HEK293 (cell line): Measurements from ENCODE around the gene USP36.

Experiments used
- CTCF ChIA-PET: fragments of 350-600 bp; formaldehyde crosslinking; extraction: SDS; loops from one replicate; lab custom pipeline; 2021; ENCODE audit warnings: antibody characterized with exemption; lab: Yijun Ruan, JAX
- POLR2A ChIA-PET: fragments of 300-600 bp; formaldehyde crosslinking; extraction: SDS; loops from one replicate; lab custom pipeline; 2020; ENCODE audit warnings: antibody characterized with exemption, inconsistent platforms; lab: Yijun Ruan, JAX
- H3K27ac ChIP-seq: fragments of 200-500 bp; sonication (Bioruptor generic); 2 replicates; pipeline ENCODE4 v1.5.1; 2014; ENCODE audit warnings: low read depth, low read length, control low read depth, inconsistent platforms; ENCODE audit errors: extremely low read depth
- H3K36me3 ChIP-seq, 2 experiments: fragments of 200-500 bp in 1 of 2; sonication (Bioruptor generic) in 1 of 2; 1 replicate in 1 of 2; 2 replicates in 1 of 2; pipeline ENCODE4 v1.5.1; 2014 to 2017; ENCODE audit warnings: inconsistent platforms in 2 of 2, low read length in 2 of 2; ENCODE audit not compliant: control insufficient read depth in 2 of 2, insufficient read depth in 1 of 2
- H3K4me1 ChIP-seq: fragments of 200-500 bp; sonication (Bioruptor generic); 2 replicates; pipeline ENCODE4 v1.5.1; 2014; ENCODE audit warnings: mild to moderate bottlenecking, low read length, inconsistent platforms; ENCODE audit not compliant: control insufficient read depth, insufficient read depth
- H3K4me3 ChIP-seq: 2 replicates; pipeline ENCODE4 v1.5.1; 2011; ENCODE audit warnings: low read depth, mild to moderate bottlenecking, control low read depth, low read length, moderate library complexity
- H3K9me3 ChIP-seq: fragments of 200-500 bp; sonication (Bioruptor generic); 2 replicates; pipeline ENCODE4 v1.5.1; 2014; ENCODE audit warnings: low read depth, low read length, inconsistent platforms; ENCODE audit not compliant: control insufficient read depth, insufficient read depth
- GLIS1 ChIP-seq: fragments of 450-650 bp; formaldehyde crosslinking; IDR thresholded peaks from 2 replicates; pipeline ENCODE4 v1.5.1; 2016; ENCODE audit warnings: missing biosample characterization, missing genetic modification characterization
- IKZF3 ChIP-seq: fragments of 450-650 bp; IDR thresholded peaks from 2 replicates; pipeline ENCODE4 v1.5.0; 2018; ENCODE audit warnings: missing biosample characterization, mild to moderate bottlenecking, missing genetic modification characterization, moderate library complexity
- KLF10 ChIP-seq: fragments of 450-650 bp; IDR thresholded peaks from 2 replicates; pipeline ENCODE4 v1.5.1; 2018; ENCODE audit warnings: missing biosample characterization, mild to moderate bottlenecking, missing genetic modification characterization
- KLF7 ChIP-seq: fragments of 450-650 bp; formaldehyde crosslinking; IDR thresholded peaks from 2 replicates; pipeline ENCODE4 v1.5.1; 2016; ENCODE audit warnings: missing biosample characterization, missing genetic modification characterization, borderline replicate concordance
- MEIS1 ChIP-seq: sonication (generic); formaldehyde crosslinking; IDR thresholded peaks from 2 replicates; pipeline ENCODE4 v1.8.1; 2022; ENCODE audit warnings: missing genetic modification reagents, mild to moderate bottlenecking, borderline replicate concordance
- ZBTB6 ChIP-seq: fragments of 450-650 bp; formaldehyde crosslinking; IDR thresholded peaks from 2 replicates; pipeline ENCODE4 v1.5.1; 2017; ENCODE audit warnings: missing biosample characterization, missing genetic modification characterization
- ZBTB8A ChIP-seq: fragments of 450-650 bp; formaldehyde crosslinking; IDR thresholded peaks from 2 replicates; pipeline ENCODE4 v1.5.1; 2016; ENCODE audit warnings: missing biosample characterization, missing genetic modification characterization
- ZEB2 ChIP-seq: fragments of 450-650 bp; formaldehyde crosslinking; IDR thresholded peaks from 2 replicates; pipeline ENCODE4 v1.5.1; 2016; ENCODE audit warnings: missing biosample characterization, missing genetic modification characterization
- ZFP41 ChIP-seq: fragments of 450-650 bp; formaldehyde crosslinking; IDR thresholded peaks from 2 replicates; pipeline ENCODE4 v1.5.1; 2016; ENCODE audit warnings: missing biosample characterization, missing genetic modification characterization, borderline replicate concordance
- ZNF133 ChIP-seq: fragments of 450-650 bp; formaldehyde crosslinking; IDR thresholded peaks from 2 replicates; pipeline ENCODE4 v1.5.1; 2016; ENCODE audit warnings: missing biosample characterization, missing genetic modification characterization
- ZNF140 ChIP-seq: fragments of 450-650 bp; formaldehyde crosslinking; IDR thresholded peaks from 2 replicates; pipeline ENCODE4 v1.5.1; 2016; ENCODE audit warnings: missing biosample characterization, missing genetic modification characterization
- ZNF169 ChIP-seq: fragments of 450-650 bp; formaldehyde crosslinking; IDR thresholded peaks from 2 replicates; pipeline ENCODE4 v1.5.1; 2016; ENCODE audit warnings: missing biosample characterization, missing genetic modification characterization
- ZNF239 ChIP-seq: fragments of 450-650 bp; formaldehyde crosslinking; IDR thresholded peaks from 2 replicates; pipeline ENCODE4 v1.5.1; 2016; ENCODE audit warnings: missing biosample characterization, missing genetic modification characterization
- ZNF350 ChIP-seq: fragments of 450-650 bp; formaldehyde crosslinking; IDR thresholded peaks from 2 replicates; pipeline ENCODE4 v1.5.0; 2017; ENCODE audit warnings: missing biosample characterization, mild to moderate bottlenecking, missing genetic modification characterization
- ZNF362 ChIP-seq: fragments of 450-650 bp; formaldehyde crosslinking; IDR thresholded peaks from 2 replicates; pipeline ENCODE4 v1.5.1; 2016; ENCODE audit warnings: missing biosample characterization, missing genetic modification characterization
- ZNF37A ChIP-seq: fragments of 450-650 bp; IDR thresholded peaks from 2 replicates; pipeline ENCODE4 v1.5.1; 2018; ENCODE audit warnings: missing biosample characterization, missing genetic modification characterization
- ZNF449 ChIP-seq: fragments of 450-650 bp; formaldehyde crosslinking; IDR thresholded peaks from 2 replicates; pipeline ENCODE4 v1.5.1; 2017; ENCODE audit warnings: missing biosample characterization, mild to moderate bottlenecking, missing genetic modification characterization, moderate library complexity
- ZNF473 ChIP-seq: fragments of 450-650 bp; formaldehyde crosslinking; IDR thresholded peaks from 2 replicates; pipeline ENCODE4 v1.5.1; 2017; ENCODE audit warnings: missing biosample characterization, missing genetic modification characterization
- ZNF530 ChIP-seq: fragments of 450-650 bp; formaldehyde crosslinking; IDR thresholded peaks from 2 replicates; pipeline ENCODE4 v1.5.1; 2016; ENCODE audit warnings: low read depth, missing biosample characterization, missing genetic modification characterization
- ZNF548 ChIP-seq: fragments of 450-650 bp; formaldehyde crosslinking; IDR thresholded peaks from 2 replicates; pipeline ENCODE4 v1.5.1; 2016; ENCODE audit warnings: missing biosample characterization, missing genetic modification characterization
- ZNF658 ChIP-seq: fragments of 450-650 bp; formaldehyde crosslinking; IDR thresholded peaks from 2 replicates; pipeline ENCODE4; 2016; ENCODE audit warnings: missing biosample characterization, missing genetic modification characterization
- ZNF692 ChIP-seq: fragments of 450-650 bp; formaldehyde crosslinking; IDR thresholded peaks from 2 replicates; pipeline ENCODE4 v1.5.1; 2016; ENCODE audit warnings: missing biosample characterization, missing genetic modification characterization
- ZNF791 ChIP-seq: fragments of 450-650 bp; formaldehyde crosslinking; IDR thresholded peaks from 2 replicates; pipeline ENCODE4 v1.5.1; 2016; ENCODE audit warnings: missing biosample characterization, missing genetic modification characterization
- ZSCAN16 ChIP-seq: fragments of 450-650 bp; formaldehyde crosslinking; IDR thresholded peaks from 2 replicates; pipeline ENCODE4 v1.5.1; 2016; ENCODE audit warnings: missing biosample characterization, missing genetic modification characterization

The USP36 gene

GRCh38 chr17:78802459-78802858, 38.2 kb downstream of the USP36 start:
- no peak for TF ChIP-seq ZNF239 (tag by site-specific recombination)
- TF ChIP-seq ZNF449 (tag by site-specific recombination): no peak
- no peak for TF ChIP-seq ZNF169 (tag by site-specific recombination)
- no peak for TF ChIP-seq ZNF473
- no peak for TF ChIP-seq ZNF658
- TF ChIP-seq ZEB2 (tag by site-specific recombination): no peak
- no peak for TF ChIP-seq ZBTB6 (tag by site-specific recombination)
- no peak for TF ChIP-seq ZNF791 (tag by site-specific recombination)
- no peak for TF ChIP-seq ZNF350 (tag by site-specific recombination)
- no peak for TF ChIP-seq ZNF37A
- TF ChIP-seq MEIS1 (CRISPR knock-in tag): no peak
- TF ChIP-seq ZNF140 (tag by site-specific recombination): no peak
- TF ChIP-seq ZFP41: no peak
- no peak for TF ChIP-seq ZNF548 (tag by site-specific recombination)
- TF ChIP-seq KLF10 (tag by site-specific recombination): no peak
- TF ChIP-seq ZNF692 (tag by site-specific recombination): no peak
- TF ChIP-seq ZNF133 (tag by site-specific recombination): no peak
- no peak for TF ChIP-seq GLIS1 (tag by site-specific recombination)
- TF ChIP-seq ZSCAN16 (tag by site-specific recombination): no peak
- peaks cover 50 to 88% of the 10 kb centered on the region in 2 experiments for H3K36me3 ChIP-seq
- ChIA-PET CTCF (interaction anchor here (0.6 kb wide), 1 partner anchor 1599 kb away, joined by 3 read pairs; no protein-coding TSS in a partner anchor), POLR2A (no interaction called here)
- H3K27ac ChIP-seq: no peak overlapping the region
- no peaks in the 10 kb centered on the region for H3K4me1 ChIP-seq
- no peak overlapping the region for H3K4me3 ChIP-seq
- no peaks in the 10 kb centered on the region for H3K9me3 ChIP-seq

GRCh38 chr17:78802008-78802407, 38.6 kb downstream of the USP36 start:
- POLR2A ChIA-PET: no interaction called here

More at GRCh38 chr17:78802008-78802407, 38.6 kb downstream of the USP36 start:
- TF ChIP-seq KLF7: no peak
- no peak for TF ChIP-seq ZNF658
- no peak for TF ChIP-seq IKZF3 (tag by site-specific recombination)
- TF ChIP-seq ZNF530: no peak
- TF ChIP-seq ZNF362 (tag by site-specific recombination): no peak
- TF ChIP-seq ZBTB8A: no peak
- Histone ChIP-seq H3K27ac (no peak overlapping the region), H3K36me3 (peaks cover 46 to 88% of the 10 kb centered on the region in 2 experiments), H3K9me3 (no peaks in the 10 kb centered on the region), H3K4me1 (no peaks in the 10 kb centered on the region), H3K4me3 (no peak overlapping the region)
- CTCF ChIA-PET: interaction anchor here (0.6 kb wide), 1 partner anchor 1600 kb away, joined by 3 read pairs; no protein-coding TSS in a partner anchor
